ENCODE data around the gene DDX19B. TPM values are rescaled to one million over a fixed set of nuclear protein-coding genes. Genes with fewer than 3 reads are reported as not detected.
A peak's percentile ranks its signal among the peaks of the same experiment; 100 is the strongest.

The DDX19B gene
- total RNA-seq, 1 experiment from 2014 or later = 38.4 TPM

GRCh38 chr16:70374213-70374612, 75.2 kb downstream of the DDX19B start:
- H3K27ac Mint-ChIP-seq = no peak overlapping the region
- no peaks in the 10 kb centered on the region for H3K27me3 Mint-ChIP-seq (ENCODE audit: low read depth)
- peaks cover 44% of the 10 kb centered on the region for H3K36me3 Mint-ChIP-seq
- ChIA-PET POLR2A (interaction anchor here (0.6 kb wide), 1 partner anchor 182 kb away, joined by 5 read pairs; no protein-coding TSS in a partner anchor), CTCF (interaction anchor here (2.0 kb wide), 1 partner anchor 96 kb away, joined by 7 read pairs; no protein-coding TSS in a partner anchor)
- H3K4me3 Mint-ChIP-seq = no peak overlapping the region
- H3K4me1 Mint-ChIP-seq = peaks cover 3% of the 10 kb centered on the region
- H3K9me3 Mint-ChIP-seq = no peaks in the 10 kb centered on the region
- DNase-seq (ENCODE audit: low spot score) (no peak), ATAC-seq (no peak)
- TF ChIP-seq ATF3 (CRISPR knock-in tag; conservative IDR thresholded peaks at IDR 0.05) (no peak), ZNF121 (CRISPR knock-in tag; IDR thresholded peaks at IDR 0.05) (0 out of 2 replicates have a peak, but pooled peaks have one; percentile 66)

- ChIA-PET CTCF (interaction anchor here (0.7 to 2.0 kb wide), 2 partner anchors 95 to 108 kb away, joined by 3 to 7 read pairs; no protein-coding TSS in a partner anchor), POLR2A (no interaction called here)
- Mint-ChIP-seq H3K36me3 (peaks cover 32% of the 10 kb centered on the region), H3K9me3 (no peaks in the 10 kb centered on the region), H3K4me3 (no peak overlapping the region), H3K27ac (peak overlapping the region; percentile 84), H3K4me1 (peaks cover 11% of the 10 kb centered on the region), H3K27me3 (ENCODE audit: low read depth) (no peaks in the 10 kb centered on the region)
- TF ChIP-seq NFATC4 (CRISPR knock-in tag; IDR thresholded peaks at IDR 0.05) (no peak), GRHL2 (CRISPR knock-in tag; IDR thresholded peaks at IDR 0.05; ENCODE audit: insufficient replicate concordance, severe bottlenecking) (no peak), ZNF121 (CRISPR knock-in tag; IDR thresholded peaks at IDR 0.05) (peak; percentile 13; the same call in 1 of the 2 replicates), ZNF671 (CRISPR knock-in tag; IDR thresholded peaks at IDR 0.05) (no peak), ATF3 (CRISPR knock-in tag; conservative IDR thresholded peaks at IDR 0.05) (no peak), PRRX2 (CRISPR knock-in tag; IDR thresholded peaks at IDR 0.05) (0 out of 2 replicates have a peak, but pooled peaks have one; percentile 33)
- TF ChIP-seq, protein P1, sequence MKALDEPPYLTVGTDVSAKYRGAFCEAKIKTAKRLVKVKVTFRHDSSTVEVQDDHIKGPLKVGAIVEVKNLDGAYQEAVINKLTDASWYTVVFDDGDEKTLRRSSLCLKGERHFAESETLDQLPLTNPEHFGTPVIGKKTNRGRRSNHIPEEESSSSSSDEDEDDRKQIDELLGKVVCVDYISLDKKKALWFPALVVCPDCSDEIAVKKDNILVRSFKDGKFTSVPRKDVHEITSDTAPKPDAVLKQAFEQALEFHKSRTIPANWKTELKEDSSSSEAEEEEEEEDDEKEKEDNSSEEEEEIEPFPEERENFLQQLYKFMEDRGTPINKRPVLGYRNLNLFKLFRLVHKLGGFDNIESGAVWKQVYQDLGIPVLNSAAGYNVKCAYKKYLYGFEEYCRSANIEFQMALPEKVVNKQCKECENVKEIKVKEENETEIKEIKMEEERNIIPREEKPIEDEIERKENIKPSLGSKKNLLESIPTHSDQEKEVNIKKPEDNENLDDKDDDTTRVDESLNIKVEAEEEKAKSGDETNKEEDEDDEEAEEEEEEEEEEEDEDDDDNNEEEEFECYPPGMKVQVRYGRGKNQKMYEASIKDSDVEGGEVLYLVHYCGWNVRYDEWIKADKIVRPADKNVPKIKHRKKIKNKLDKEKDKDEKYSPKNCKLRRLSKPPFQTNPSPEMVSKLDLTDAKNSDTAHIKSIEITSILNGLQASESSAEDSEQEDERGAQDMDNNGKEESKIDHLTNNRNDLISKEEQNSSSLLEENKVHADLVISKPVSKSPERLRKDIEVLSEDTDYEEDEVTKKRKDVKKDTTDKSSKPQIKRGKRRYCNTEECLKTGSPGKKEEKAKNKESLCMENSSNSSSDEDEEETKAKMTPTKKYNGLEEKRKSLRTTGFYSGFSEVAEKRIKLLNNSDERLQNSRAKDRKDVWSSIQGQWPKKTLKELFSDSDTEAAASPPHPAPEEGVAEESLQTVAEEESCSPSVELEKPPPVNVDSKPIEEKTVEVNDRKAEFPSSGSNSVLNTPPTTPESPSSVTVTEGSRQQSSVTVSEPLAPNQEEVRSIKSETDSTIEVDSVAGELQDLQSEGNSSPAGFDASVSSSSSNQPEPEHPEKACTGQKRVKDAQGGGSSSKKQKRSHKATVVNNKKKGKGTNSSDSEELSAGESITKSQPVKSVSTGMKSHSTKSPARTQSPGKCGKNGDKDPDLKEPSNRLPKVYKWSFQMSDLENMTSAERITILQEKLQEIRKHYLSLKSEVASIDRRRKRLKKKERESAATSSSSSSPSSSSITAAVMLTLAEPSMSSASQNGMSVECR (CRISPR knock-in tag; IDR thresholded peaks at IDR 0.05; ENCODE audit: borderline replicate concordance) = no peak
- TF ChIP-seq, protein P2, sequence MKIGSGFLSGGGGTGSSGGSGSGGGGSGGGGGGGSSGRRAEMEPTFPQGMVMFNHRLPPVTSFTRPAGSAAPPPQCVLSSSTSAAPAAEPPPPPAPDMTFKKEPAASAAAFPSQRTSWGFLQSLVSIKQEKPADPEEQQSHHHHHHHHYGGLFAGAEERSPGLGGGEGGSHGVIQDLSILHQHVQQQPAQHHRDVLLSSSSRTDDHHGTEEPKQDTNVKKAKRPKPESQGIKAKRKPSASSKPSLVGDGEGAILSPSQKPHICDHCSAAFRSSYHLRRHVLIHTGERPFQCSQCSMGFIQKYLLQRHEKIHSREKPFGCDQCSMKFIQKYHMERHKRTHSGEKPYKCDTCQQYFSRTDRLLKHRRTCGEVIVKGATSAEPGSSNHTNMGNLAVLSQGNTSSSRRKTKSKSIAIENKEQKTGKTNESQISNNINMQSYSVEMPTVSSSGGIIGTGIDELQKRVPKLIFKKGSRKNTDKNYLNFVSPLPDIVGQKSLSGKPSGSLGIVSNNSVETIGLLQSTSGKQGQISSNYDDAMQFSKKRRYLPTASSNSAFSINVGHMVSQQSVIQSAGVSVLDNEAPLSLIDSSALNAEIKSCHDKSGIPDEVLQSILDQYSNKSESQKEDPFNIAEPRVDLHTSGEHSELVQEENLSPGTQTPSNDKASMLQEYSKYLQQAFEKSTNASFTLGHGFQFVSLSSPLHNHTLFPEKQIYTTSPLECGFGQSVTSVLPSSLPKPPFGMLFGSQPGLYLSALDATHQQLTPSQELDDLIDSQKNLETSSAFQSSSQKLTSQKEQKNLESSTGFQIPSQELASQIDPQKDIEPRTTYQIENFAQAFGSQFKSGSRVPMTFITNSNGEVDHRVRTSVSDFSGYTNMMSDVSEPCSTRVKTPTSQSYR (CRISPR knock-in tag; IDR thresholded peaks at IDR 0.05) = no peak
- TF ChIP-seq, protein P3, sequence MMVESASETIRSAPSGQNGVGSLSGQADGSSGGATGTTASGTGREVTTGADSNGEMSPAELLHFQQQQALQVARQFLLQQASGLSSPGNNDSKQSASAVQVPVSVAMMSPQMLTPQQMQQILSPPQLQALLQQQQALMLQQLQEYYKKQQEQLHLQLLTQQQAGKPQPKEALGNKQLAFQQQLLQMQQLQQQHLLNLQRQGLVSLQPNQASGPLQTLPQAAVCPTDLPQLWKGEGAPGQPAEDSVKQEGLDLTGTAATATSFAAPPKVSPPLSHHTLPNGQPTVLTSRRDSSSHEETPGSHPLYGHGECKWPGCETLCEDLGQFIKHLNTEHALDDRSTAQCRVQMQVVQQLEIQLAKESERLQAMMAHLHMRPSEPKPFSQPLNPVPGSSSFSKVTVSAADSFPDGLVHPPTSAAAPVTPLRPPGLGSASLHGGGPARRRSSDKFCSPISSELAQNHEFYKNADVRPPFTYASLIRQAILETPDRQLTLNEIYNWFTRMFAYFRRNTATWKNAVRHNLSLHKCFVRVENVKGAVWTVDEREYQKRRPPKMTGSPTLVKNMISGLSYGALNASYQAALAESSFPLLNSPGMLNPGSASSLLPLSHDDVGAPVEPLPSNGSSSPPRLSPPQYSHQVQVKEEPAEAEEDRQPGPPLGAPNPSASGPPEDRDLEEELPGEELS (CRISPR knock-in tag; IDR thresholded peaks at IDR 0.05) = no peak
- no peak for ATAC-seq
- no peak for DNase-seq (ENCODE audit: low spot score)
Measured at GRCh38 chr16:70375636-70376611, 76.9 kb downstream of the DDX19B start.

Measured in WTC11 (cell line).